ENCODE data around the gene SLC1A1.

DNA sequence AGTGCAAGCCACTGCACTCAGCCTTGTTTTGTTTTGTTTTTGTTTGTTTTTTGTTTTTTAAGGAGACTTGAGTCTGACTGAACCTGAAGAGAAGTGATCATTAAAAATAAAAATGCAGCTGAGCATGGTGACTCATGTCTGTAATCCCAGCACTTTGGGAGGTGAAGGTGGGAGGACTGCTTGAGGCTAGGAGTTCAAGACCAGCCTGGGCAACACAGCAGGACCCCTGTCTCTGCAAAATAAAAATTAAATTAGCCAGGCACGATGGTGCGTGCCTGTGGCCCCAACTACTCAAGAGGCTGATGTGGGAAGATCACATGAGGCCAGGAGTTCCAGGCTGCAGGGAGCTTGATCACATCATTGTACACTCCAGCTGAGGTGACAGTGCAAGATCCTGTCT, 6.2 kb downstream of the SLC1A1 start:
- TF ChIP-seq YY1 (IDR thresholded peaks at IDR 0.05) (no peak), TAF1 (conservative IDR thresholded peaks at IDR 0.05) (no peak), MAX (IDR thresholded peaks at IDR 0.05) (no peak), REST (IDR thresholded peaks at IDR 0.05) (no peak), RAD21 (IDR thresholded peaks at IDR 0.05) (no peak), JUND (IDR thresholded peaks at IDR 0.05) (no peak), HNF4A (conservative IDR thresholded peaks at IDR 0.05) (no peak)
- TF ChIP-seq, protein P1, sequence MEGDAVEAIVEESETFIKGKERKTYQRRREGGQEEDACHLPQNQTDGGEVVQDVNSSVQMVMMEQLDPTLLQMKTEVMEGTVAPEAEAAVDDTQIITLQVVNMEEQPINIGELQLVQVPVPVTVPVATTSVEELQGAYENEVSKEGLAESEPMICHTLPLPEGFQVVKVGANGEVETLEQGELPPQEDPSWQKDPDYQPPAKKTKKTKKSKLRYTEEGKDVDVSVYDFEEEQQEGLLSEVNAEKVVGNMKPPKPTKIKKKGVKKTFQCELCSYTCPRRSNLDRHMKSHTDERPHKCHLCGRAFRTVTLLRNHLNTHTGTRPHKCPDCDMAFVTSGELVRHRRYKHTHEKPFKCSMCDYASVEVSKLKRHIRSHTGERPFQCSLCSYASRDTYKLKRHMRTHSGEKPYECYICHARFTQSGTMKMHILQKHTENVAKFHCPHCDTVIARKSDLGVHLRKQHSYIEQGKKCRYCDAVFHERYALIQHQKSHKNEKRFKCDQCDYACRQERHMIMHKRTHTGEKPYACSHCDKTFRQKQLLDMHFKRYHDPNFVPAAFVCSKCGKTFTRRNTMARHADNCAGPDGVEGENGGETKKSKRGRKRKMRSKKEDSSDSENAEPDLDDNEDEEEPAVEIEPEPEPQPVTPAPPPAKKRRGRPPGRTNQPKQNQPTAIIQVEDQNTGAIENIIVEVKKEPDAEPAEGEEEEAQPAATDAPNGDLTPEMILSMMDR (IDR thresholded peaks at IDR 0.05; ENCODE audit: low read depth, low read length, missing input control), result no peak
- TF ChIP-seq, protein P2, sequence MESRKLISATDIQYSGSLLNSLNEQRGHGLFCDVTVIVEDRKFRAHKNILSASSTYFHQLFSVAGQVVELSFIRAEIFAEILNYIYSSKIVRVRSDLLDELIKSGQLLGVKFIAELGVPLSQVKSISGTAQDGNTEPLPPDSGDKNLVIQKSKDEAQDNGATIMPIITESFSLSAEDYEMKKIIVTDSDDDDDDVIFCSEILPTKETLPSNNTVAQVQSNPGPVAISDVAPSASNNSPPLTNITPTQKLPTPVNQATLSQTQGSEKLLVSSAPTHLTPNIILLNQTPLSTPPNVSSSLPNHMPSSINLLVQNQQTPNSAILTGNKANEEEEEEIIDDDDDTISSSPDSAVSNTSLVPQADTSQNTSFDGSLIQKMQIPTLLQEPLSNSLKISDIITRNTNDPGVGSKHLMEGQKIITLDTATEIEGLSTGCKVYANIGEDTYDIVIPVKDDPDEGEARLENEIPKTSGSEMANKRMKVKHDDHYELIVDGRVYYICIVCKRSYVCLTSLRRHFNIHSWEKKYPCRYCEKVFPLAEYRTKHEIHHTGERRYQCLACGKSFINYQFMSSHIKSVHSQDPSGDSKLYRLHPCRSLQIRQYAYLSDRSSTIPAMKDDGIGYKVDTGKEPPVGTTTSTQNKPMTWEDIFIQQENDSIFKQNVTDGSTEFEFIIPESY (IDR thresholded peaks at IDR 0.05), result no peak
- TF ChIP-seq, protein P3, sequence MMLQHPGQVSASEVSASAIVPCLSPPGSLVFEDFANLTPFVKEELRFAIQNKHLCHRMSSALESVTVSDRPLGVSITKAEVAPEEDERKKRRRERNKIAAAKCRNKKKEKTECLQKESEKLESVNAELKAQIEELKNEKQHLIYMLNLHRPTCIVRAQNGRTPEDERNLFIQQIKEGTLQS (IDR thresholded peaks at IDR 0.05), result no peak
